Measurements from ENCODE around the gene YPEL2.
"Not testable (repeated sequence)": the region's sequence is repeated elsewhere in the genome, so short reads cannot be mapped to it uniquely, and the experiment has no call there.

YPEL2 gene, protein sequence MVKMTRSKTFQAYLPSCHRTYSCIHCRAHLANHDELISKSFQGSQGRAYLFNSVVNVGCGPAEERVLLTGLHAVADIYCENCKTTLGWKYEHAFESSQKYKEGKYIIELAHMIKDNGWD

GRCh38 chr17:59331129-59331928 lies at the start of gene YPEL2:
TSS of gene YPEL2 (plus strand) at chr17:59331655. CDS start at chr17:59353410, 21,755 bp downstream.
- peak; percentile 86 for DNase-seq

GRCh38 chr17:59284317-59284716 lies 47.1 kb upstream of the YPEL2 start:
- no peak for DNase-seq

DNA sequence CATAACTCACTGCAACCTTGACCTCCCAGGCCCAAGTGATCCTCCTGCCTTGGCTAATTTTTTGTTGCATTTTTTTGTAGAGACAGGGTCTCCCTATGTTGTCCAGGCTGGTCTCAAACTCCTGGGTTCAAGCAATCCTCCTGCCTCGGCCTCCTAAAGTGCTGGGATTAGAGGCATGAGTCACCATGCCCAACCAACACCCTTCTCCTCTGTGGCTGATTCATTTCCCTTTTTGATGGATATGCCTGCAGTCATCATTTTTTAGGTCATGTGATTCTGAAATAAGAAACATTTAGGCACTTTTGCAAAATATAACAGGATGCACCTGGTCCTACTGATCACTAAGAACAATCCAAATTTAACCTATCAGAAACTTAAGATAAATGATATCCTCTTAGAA lies 44.0 kb upstream of the YPEL2 start:
- DNase-seq, result no peak

DNA sequence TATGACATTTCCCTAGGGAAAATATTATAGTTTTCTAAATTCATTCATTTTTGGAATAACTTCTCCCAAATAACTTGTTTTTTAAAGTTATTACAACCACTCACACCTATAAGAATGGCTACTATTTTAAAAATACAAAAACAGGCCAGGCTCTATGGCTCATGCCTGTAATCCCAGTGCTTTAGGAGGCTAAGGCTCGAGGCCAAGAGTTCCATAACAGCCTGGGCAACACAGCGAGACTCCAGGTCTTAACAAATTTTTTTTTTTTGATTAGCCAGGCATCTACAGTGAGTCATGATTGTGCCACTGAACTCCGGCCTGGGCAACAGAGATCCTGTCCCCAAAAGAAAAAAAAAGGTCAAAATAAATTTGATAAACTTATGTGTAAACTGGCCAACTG lies 43.6 kb upstream of the YPEL2 start:
- DNase-seq, result no peak

DNA sequence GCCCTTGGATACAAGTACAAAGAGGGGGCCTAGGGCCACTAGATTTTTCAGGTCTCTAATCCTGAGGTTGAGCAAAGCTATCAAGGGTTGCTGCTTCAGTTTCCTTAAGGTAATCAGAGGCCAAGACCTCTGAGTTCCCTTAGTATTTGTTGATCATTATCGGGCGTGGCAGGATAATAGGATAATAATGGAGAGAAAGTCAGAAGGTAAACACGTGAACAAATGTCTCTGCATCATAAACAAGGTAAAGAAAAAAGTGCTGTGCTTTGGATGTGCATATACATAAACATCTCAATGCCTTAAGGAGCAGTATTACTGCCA lies 41.5 kb upstream of the YPEL2 start:
- DNase-seq, result no peak

GRCh38 chr17:59290302-59290998 lies 41.0 kb upstream of the YPEL2 start:
- not testable (repeated sequence) for DNase-seq

DNA sequence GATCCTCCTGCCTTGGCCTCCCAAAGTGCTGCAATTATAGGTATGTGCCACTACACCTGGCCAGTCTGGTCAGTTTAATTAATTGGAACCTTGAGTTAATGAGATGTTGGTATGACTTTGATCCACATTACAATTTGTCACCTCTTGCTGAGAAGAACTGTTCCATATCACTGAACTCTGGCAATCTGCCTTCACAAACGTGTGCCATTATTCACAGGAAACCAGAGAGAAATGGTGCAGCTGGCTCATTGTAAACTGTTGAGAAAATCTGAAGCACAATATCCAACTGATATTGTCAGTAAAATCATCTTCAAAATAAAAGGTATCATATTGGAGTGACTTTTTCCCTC lies 39.3 kb upstream of the YPEL2 start:
- DNase-seq, result no peak

GRCh38 chr17:59296190-59296589 lies 35.3 kb upstream of the YPEL2 start:
- no peak for DNase-seq

GRCh38 chr17:59298521-59298920 lies 32.9 kb upstream of the YPEL2 start:
- DNase-seq, result no peak

GRCh38 chr17:59299400-59300092 lies 31.9 kb upstream of the YPEL2 start:
- no peak for DNase-seq

DNA sequence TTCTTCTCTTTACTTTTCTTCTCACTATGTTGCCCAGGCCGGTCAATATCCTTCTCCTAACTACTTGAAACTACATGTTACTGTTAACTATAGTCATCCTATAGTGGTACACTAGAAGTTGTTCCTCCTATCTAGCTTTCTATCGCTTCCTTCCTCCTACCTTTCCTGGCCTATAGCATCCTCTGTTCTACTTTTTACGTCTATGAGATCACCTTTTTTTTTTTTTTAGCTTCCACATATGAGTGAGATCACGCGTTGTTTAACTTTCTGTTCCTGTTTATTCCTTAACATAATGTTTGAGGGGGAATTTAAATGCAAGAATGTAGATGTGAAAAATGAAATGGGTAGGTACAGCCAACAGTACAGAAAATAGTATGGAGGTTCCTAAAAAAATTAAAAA lies 30.5 kb upstream of the YPEL2 start:
- DNase-seq, result no peak

DNA sequence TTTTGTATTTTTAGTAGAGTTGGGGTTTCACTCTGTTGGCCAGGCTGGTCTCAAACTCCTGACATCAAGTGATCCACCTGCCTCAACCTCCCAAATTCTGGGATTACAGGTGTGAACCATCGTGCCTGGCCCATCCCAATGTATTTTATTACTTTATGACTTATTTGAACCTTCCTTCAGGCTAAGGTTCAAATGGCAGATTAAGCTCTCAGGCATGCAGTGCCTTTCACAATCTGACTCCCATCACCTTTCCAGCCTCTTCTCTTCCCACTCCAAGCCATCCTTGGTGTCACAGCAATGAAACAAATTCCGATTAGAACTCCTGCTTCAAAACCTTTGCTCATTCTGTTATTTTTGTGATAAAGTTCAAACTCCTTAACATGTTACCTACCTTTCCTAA lies 26.6 kb upstream of the YPEL2 start:
- no peak for DNase-seq

- no peak for DNase-seq
Observed at GRCh38 chr17:59310263-59310920, 21.1 kb upstream of the YPEL2 start.

GRCh38 chr17:59311051-59311468 lies 20.4 kb upstream of the YPEL2 start:
- peak; percentile 50 for DNase-seq

GRCh38 chr17:59311521-59311920 lies 19.9 kb upstream of the YPEL2 start:
- DNase-seq, result not testable (repeated sequence)

DNA sequence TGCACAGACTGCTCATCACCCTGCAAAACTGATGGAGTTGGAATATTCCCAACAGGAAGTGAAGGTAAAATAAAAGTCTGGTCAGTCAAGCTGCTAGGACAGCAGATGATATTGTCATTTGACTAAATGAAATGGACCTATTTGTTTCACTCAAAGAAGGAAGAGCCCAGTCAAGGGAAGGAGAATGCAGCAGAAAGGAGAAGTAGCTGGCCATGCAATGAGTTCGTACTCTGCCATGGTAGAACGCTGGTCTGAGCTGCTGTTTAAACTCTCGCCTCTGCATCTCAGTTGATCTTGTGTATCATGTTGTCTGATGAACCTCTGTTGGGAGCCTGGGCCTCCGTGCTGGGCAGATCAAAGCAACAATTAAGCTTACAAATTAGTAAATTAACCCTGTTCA lies 15.6 kb upstream of the YPEL2 start:
- no peak for DNase-seq

- DNase-seq, result no peak
Observed at GRCh38 chr17:59327121-59327980, 4.1 kb upstream of the YPEL2 start.

DNA sequence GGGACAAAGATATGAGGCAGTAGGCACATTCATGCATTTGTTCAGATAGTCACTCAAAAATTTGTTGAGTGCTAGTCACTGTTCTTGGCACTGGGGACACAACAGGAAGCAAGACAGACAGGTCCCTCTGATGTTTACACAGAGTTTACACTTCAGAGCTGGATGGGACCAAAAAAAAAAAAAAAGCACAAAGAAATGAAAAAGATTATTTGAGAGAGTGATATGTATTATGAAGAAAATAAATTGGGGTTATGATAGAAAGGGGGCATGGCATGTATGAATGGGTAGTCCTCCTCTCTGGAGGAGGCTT lies 3.5 kb upstream of the YPEL2 start:
- no peak for DNase-seq

GRCh38 chr17:59328601-59329000 lies 2.9 kb upstream of the YPEL2 start:
- DNase-seq, result no peak

- DNase-seq, result peak; percentile 49
Observed at GRCh38 chr17:59329176-59330052, 2.0 kb upstream of the YPEL2 start.
